HepG2 (cell line): Measurements from ENCODE around the gene USP25. TPM values are rescaled to one million over a fixed set of nuclear protein-coding genes. Genes with fewer than 3 reads are reported as not detected.

ENCODE experiments used
- ATAC-seq: fragments of 200-7000 bp; cut with Tn5 transposase; 3 replicates; pipeline ENCODE4 v1.9.1; 2020; ENCODE audit warnings: mild to moderate bottlenecking, moderate library complexity
- BruUV-seq: library from RNA; stranded (reverse); fragments of 400-500 nt; replicated peaks from 2 replicates; lab custom pipeline; 2021; lab: Mats Ljungman, UMichigan
- CTCF ChIA-PET: fragments of 300-600 bp; formaldehyde crosslinking; extraction: SDS; loops from one replicate; lab custom pipeline; 2021; ENCODE audit warnings: low total read pairs, inconsistent platforms, low intra/inter-chr PET ratio; lab: Yijun Ruan, JAX
- POLR2A ChIA-PET: fragments of 350-600 bp; sonication (Branson Sonifier 250); formaldehyde crosslinking; loops from one replicate; lab custom pipeline; 2020; ENCODE audit warnings: antibody characterized with exemption, inconsistent platforms; lab: Yijun Ruan, JAX
- DNase-seq: peaks from one replicate; pipeline ENCODE4 v3.0.0-alpha.2; 2015; ENCODE audit warnings: low spot score
- FAIRE-seq: peaks from 3 replicates; lab custom pipeline; 2011; peaks lifted over from hg19 to GRCh38; lab: Jason Lieb, UNC
- H2AFZ ChIP-seq: one replicate; pipeline ENCODE4 v1.6.1; 2011; ENCODE audit warnings: low read length, inconsistent platforms
- H3K27ac ChIP-seq: fragments of 300-600 bp; 3 replicates; pipeline ENCODE4 v1.8.0; 2011; ENCODE audit warnings: mixed run types, mild to moderate bottlenecking, mixed read lengths, low read length, inconsistent platforms; ENCODE audit not compliant: insufficient read depth; ENCODE audit errors: extremely low read length
- H3K27me3 ChIP-seq, 2 experiments: fragments of 200-600 bp in 1 of 2; 2 replicates in 1 of 2; 3 replicates in 1 of 2; pipeline versions ENCODE4 v1.6.0 to v1.8.0; 2011; ENCODE audit warnings: low read length in 2 of 2, mild to moderate bottlenecking in 2 of 2, moderate library complexity in 2 of 2, inconsistent platforms in 1 of 2; ENCODE audit not compliant: insufficient read depth in 2 of 2, control insufficient read depth in 1 of 2
- H3K36me3 ChIP-seq, 2 experiments: fragments of 200-600 bp in 1 of 2; replicated peaks in 1 of 2; 2 replicates in 1 of 2; 3 replicates in 1 of 2; pipeline versions ENCODE4 v1.5.1 to v1.8.0; 2011; ENCODE audit warnings: low read length in 2 of 2, inconsistent platforms in 1 of 2; ENCODE audit not compliant: insufficient read depth in 2 of 2, control insufficient read depth in 1 of 2
- H3K4me1 ChIP-seq: 2 replicates; pipeline ENCODE4 v1.5.1; 2012; ENCODE audit warnings: low read length, inconsistent platforms; ENCODE audit not compliant: insufficient read depth
- H3K4me2 ChIP-seq: 2 replicates; pipeline ENCODE4 v1.6.0; 2011; ENCODE audit warnings: low read depth, low read length, inconsistent platforms
- H3K4me3 ChIP-seq, 3 experiments: fragments of 200-600 bp in 1 of 3; sonication (generic), shearing (Covaris generic) in 1 of 3; replicated peaks in 1 of 3; 2 replicates each; pipeline ENCODE4 v1.5.1; 2011 to 2016; ENCODE audit warnings: low read length in 3 of 3, inconsistent platforms in 2 of 3, low read depth in 2 of 3, mild to moderate bottlenecking in 2 of 3, control low read depth in 1 of 3, mixed read lengths in 1 of 3; ENCODE audit not compliant: insufficient read depth in 1 of 3
- H3K79me2 ChIP-seq: one replicate; pipeline ENCODE4 v1.6.1; 2011; ENCODE audit warnings: low read length, inconsistent platforms; ENCODE audit not compliant: insufficient read depth
- H3K9ac ChIP-seq: 2 replicates; pipeline ENCODE4 v1.6.0; 2011; ENCODE audit warnings: mild to moderate bottlenecking, low read depth, low read length, inconsistent platforms; ENCODE audit not compliant: insufficient read depth
- H3K9me3 ChIP-seq: 2 replicates; pipeline ENCODE4 v1.5.1; 2012; ENCODE audit warnings: mild to moderate bottlenecking, low read length
- H4K20me1 ChIP-seq: 2 replicates; pipeline ENCODE4 v1.6.0; 2011; ENCODE audit warnings: inconsistent platforms, mild to moderate bottlenecking, low read length, moderate library complexity; ENCODE audit not compliant: insufficient read depth
- ARID5B ChIP-seq: IDR thresholded peaks from 2 replicates; pipeline ENCODE4 v1.4.0; 2020; ENCODE audit warnings: mild to moderate bottlenecking, missing genetic modification reagents
- CBX1 ChIP-seq: IDR thresholded peaks from one replicate; pipeline ENCODE4 v1.6.1; 2016; ENCODE audit warnings: antibody characterized with exemption, low read depth
- DRAP1 ChIP-seq: IDR thresholded peaks from 2 replicates; pipeline ENCODE4 v1.6.1; 2016; ENCODE audit warnings: missing genetic modification reagents, missing compliant biosample characterization
- EP300 ChIP-seq, 3 experiments: sonication (generic) in 1 of 3; formaldehyde crosslinking in 1 of 3; IDR thresholded peaks; 2 replicates each; pipeline versions ENCODE4 v1.5.1 to v1.6.1; 2011 to 2020; ENCODE audit warnings: low read depth in 2 of 3, low read length in 2 of 3, borderline replicate concordance in 1 of 3, improper control_type of control experiment in 1 of 3, mild to moderate bottlenecking in 1 of 3, missing genetic modification reagents in 1 of 3, moderate library complexity in 1 of 3
- FOXJ3 ChIP-seq: sonication (generic); formaldehyde crosslinking; IDR thresholded peaks from 2 replicates; pipeline ENCODE4 v1.4.0; 2020; ENCODE audit warnings: missing genetic modification reagents, mild to moderate bottlenecking, borderline replicate concordance
- HDAC1 ChIP-seq: sonication (generic); formaldehyde crosslinking; IDR thresholded peaks from 2 replicates; pipeline ENCODE4 v1.5.1; 2020; ENCODE audit warnings: mild to moderate bottlenecking, missing genetic modification reagents
- HHEX ChIP-seq: IDR thresholded peaks from 2 replicates; pipeline ENCODE4 v1.6.1; 2016; ENCODE audit warnings: control low read depth
- HNRNPUL1 ChIP-seq: fragments of 200-400 bp; formaldehyde crosslinking; IDR thresholded peaks from 2 replicates; pipeline ENCODE4 v1.6.1; 2017; ENCODE audit warnings: low read depth, mild to moderate bottlenecking, low read length, moderate library complexity
- KAT8 ChIP-seq: IDR thresholded peaks from 2 replicates; pipeline ENCODE4 v1.6.1; 2016; ENCODE audit warnings: missing genetic modification reagents, missing compliant biosample characterization
- NFE2L2 ChIP-seq: fragments of 150-350 bp; IDR thresholded peaks from 2 replicates; pipeline ENCODE4 v1.6.1; 2014; ENCODE audit warnings: low read length
- NFIC ChIP-seq: IDR thresholded peaks from 2 replicates; pipeline ENCODE4 v1.6.1; 2012; ENCODE audit warnings: mild to moderate bottlenecking, low read length, inconsistent platforms
- POLR2G ChIP-seq: fragments of 200-400 bp; formaldehyde crosslinking; IDR thresholded peaks from 2 replicates; pipeline ENCODE4 v1.6.1; 2018; ENCODE audit warnings: mild to moderate bottlenecking, low read depth, low read length, moderate library complexity
- SALL2 ChIP-seq: sonication (generic); formaldehyde crosslinking; IDR thresholded peaks from 2 replicates; pipeline ENCODE4 v1.8.1; 2023; ENCODE audit warnings: mild to moderate bottlenecking, missing genetic modification reagents, inconsistent platforms
- SRF ChIP-seq: IDR thresholded peaks from 2 replicates; pipeline ENCODE4 v1.6.1; 2011; ENCODE audit warnings: mild to moderate bottlenecking, low read depth, low read length, moderate library complexity
- ZFX ChIP-seq: sonication (generic); formaldehyde crosslinking; IDR thresholded peaks from 2 replicates; pipeline ENCODE4 v1.4.0; 2020; ENCODE audit warnings: mild to moderate bottlenecking, low read depth, missing genetic modification reagents, moderate library complexity
- ZNF136 ChIP-seq: sonication (generic); formaldehyde crosslinking; IDR thresholded peaks from 2 replicates; pipeline ENCODE4 v1.8.1; 2022; ENCODE audit warnings: low read depth, mild to moderate bottlenecking, moderate library complexity, missing genetic modification reagents
- ZNF20 ChIP-seq: sonication (generic); formaldehyde crosslinking; IDR thresholded peaks from 2 replicates; pipeline ENCODE4 v1.4.0; 2020; ENCODE audit warnings: mild to moderate bottlenecking, moderate library complexity, missing genetic modification reagents
- ZXDC ChIP-seq: sonication (generic); formaldehyde crosslinking; IDR thresholded peaks from 2 replicates; pipeline ENCODE4 v1.5.0; 2020; ENCODE audit warnings: mild to moderate bottlenecking, missing genetic modification reagents
- WGBS: methylation state at CpG from one replicate; pipeline ENCODE4 v1.1.6; 2017; ENCODE audit warnings: low lambda C conversion rate; 5-methylcytosine and 5-hydroxymethylcytosine counted together
- in situ Hi-C: cut with HindIII; loops from 2 replicates; pipeline ENCODE4 v1.10.0; 2017; ENCODE audit warnings: low pct_unique_long_range_greater_than_20kb; ENCODE audit not compliant: extremely low pct_ligation_motif_present
- intact Hi-C: fragments of 100-400 bp; cut with micrococcal nuclease; formaldehyde crosslinking; loops from one replicate; pipeline ENCODE4 v1.10.0; 2022; ENCODE audit not compliant: unreplicated experiment
- polyA plus RNA-seq, 8 experiments: library from polyadenylated mRNA; depleted of rRNA in 3 of 8; stranded (reverse) in 7 of 8; unstranded in 1 of 8; fragments of >200 nt; fragmentation: Illumina TruSeq in 4 of 8; extraction: Trizol in 4 of 8; gene quantifications; 2 replicates each; pipeline versions ENCODE4 v1.2.1 to v1.2.3, GENCODE V29; 2011 to 2016; ENCODE audit warnings: low read depth in 4 of 8, missing spikeins in 1 of 8, mixed read lengths in 1 of 8; ENCODE audit not compliant: insufficient read depth in 1 of 8
- total RNA-seq, 5 experiments: library from RNA; depleted of rRNA; stranded (reverse); fragments of >200 nt; fragmentation: Illumina TruSeq; extraction: Trizol; gene quantifications; 2 replicates each; pipeline ENCODE4 v1.2.3, GENCODE V29; 2016; ENCODE audit warnings: low read depth in 1 of 5

The USP25 gene
- total and polyA plus RNA-seq, 2 of the 13 experiments (the other 11 are each of a cell fraction or from before 2014, with no cell fraction given): 12.4 to 26.3 TPM

GRCh38 chr21:15754640-15755039 lies 24.9 kb downstream of the USP25 start:
- peaks cover 50% of the 10 kb centered on the region for H3K4me1 ChIP-seq
- no peak overlapping the region for H3K4me3 ChIP-seq
- no peaks in the 10 kb centered on the region for H3K36me3 ChIP-seq
- intact Hi-C loops (no loop called here), in situ Hi-C loops (no loop called here)
- 0 out of 2 replicates have a peak, but pooled peaks cover 4% of the 10 kb centered on the region for H4K20me1 ChIP-seq
- H3K4me2 ChIP-seq: peak overlapping the region; percentile 35
- H2AFZ ChIP-seq: no peak overlapping the region
- ChIA-PET POLR2A (no interaction called here), CTCF (no interaction called here)
- H3K79me2 ChIP-seq: peaks cover 85% of the 10 kb centered on the region
- peaks cover 5% of the 10 kb centered on the region; the same call in 1 of the 2 replicates for H3K9me3 ChIP-seq
- DNase-seq (peak; percentile 73), ATAC-seq (peak; percentile 92), FAIRE-seq (no peak)
- no TSS peak for BruUV-seq
- H3K27me3 ChIP-seq: no peaks in the 10 kb centered on the region
- WGBS: 11% methylated on average over 1 of the region's 1 CpG
- no peak overlapping the region for H3K9ac ChIP-seq
- H3K27ac ChIP-seq: peak overlapping the region; percentile 48
- TF ChIP-seq POLR2G (no peak), ZNF20 (CRISPR knock-in tag) (no peak), NFE2L2 (peak; percentile 94), SALL2 (no peak), DRAP1 (CRISPR knock-in tag) (no peak; the same call in 1 of the 2 replicates), ZXDC (CRISPR knock-in tag) (no peak), HNRNPUL1 (no peak), ARID5B (peak; percentile 71; the same call in 1 of the 2 replicates), NFIC (peak; percentile 37; the same call in 1 of the 2 replicates), KAT8 (CRISPR knock-in tag) (no peak), CBX1 (no peak), FOXJ3 (CRISPR knock-in tag) (no peak), ZNF136 (CRISPR knock-in tag) (no peak), HDAC1 (CRISPR knock-in tag) (no peak), HHEX (no peak), ZFX (CRISPR knock-in tag) (no peak), EP300 (IDR thresholded peaks at IDR 0.05; ENCODE audit: low read depth in 2 of 2, low read length in 2 of 2) (peak in 1 of 2 experiments; percentile 62; a peak in 1 of 4 replicates), EP300 (CRISPR knock-in tag; IDR thresholded peaks at IDR 0.05; ENCODE audit: borderline replicate concordance) (no peak), SRF (no peak)
